ENCODE data around the gene KCNE1.

Gene KCNE1

DNA sequence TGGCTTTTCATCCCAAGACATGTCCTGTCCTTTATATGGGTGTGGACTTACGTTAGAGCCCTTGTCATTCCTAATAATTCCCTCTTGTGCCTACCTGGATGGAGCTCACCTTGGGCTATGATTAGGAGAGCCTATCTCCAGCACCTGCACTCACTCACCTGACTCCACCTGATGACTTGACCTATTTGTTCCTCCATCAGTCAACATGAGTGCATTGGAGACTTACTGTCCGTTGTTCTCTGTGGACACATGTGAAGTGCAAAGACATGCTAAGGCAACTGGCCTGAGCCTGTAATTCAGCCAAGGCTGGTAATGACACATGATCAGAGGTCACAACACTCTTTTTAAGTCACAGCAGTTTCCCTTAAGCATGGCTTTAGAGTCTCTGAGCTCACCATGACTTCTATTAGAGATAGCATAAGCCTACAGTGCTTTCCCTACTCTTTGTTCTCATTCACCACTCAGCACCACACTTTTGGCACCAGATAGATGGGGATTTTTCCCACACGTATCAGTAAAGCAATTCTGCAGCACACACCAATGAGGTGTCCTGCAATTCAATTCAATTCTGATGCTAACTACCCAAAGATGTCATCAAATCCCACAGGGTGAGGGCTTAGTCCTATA lies 9.4 kb downstream of the KCNE1 start:
- ATAC-seq: no peak
- TF ChIP-seq ZFP3 (CRISPR knock-in tag; IDR thresholded peaks at IDR 0.05) (no peak), ESRRG (CRISPR knock-in tag; IDR thresholded peaks at IDR 0.05) (no peak)

DNA sequence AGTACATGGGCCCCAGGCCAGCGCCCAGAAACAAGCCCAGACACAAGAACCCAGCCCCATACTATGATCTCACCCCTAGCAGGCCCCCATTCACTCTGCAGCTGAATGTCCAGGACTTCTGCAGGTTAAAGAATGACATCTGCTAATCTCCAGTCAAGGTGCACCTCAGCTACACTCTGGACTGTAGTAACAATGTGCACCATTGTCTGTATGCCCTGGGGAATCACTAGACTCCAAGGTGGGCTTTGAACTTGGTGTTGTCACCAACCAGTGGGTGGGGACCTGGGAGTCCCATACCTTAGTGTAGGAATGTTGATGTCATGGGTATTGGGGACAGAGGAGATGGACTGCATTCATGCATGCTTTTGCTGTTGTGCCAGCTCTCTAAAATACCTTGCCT lies 10.3 kb downstream of the KCNE1 start:
- ATAC-seq: no peak
- no peak for TF ChIP-seq PPARA (CRISPR knock-in tag; IDR thresholded peaks at IDR 0.05; ENCODE audit: borderline replicate concordance)
- no peak for TF ChIP-seq ARNTL (CRISPR knock-in tag; IDR thresholded peaks at IDR 0.05; ENCODE audit: borderline replicate concordance, low read depth)
- TF ChIP-seq, protein P1, sequence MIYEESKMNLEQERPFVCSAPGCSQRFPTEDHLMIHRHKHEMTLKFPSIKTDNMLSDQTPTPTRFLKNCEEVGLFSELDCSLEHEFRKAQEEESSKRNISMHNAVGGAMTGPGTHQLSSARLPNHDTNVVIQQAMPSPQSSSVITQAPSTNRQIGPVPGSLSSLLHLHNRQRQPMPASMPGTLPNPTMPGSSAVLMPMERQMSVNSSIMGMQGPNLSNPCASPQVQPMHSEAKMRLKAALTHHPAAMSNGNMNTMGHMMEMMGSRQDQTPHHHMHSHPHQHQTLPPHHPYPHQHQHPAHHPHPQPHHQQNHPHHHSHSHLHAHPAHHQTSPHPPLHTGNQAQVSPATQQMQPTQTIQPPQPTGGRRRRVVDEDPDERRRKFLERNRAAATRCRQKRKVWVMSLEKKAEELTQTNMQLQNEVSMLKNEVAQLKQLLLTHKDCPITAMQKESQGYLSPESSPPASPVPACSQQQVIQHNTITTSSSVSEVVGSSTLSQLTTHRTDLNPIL (CRISPR knock-in tag; IDR thresholded peaks at IDR 0.05; ENCODE audit: low read depth): no peak
- TF ChIP-seq ZNF8 (CRISPR knock-in tag; IDR thresholded peaks at IDR 0.05): no peak
- no peak for TF ChIP-seq GLIS3 (CRISPR knock-in tag; IDR thresholded peaks at IDR 0.05)
- no peak for TF ChIP-seq ISL1 (CRISPR knock-in tag; IDR thresholded peaks at IDR 0.05)
- no peak for TF ChIP-seq OSR1 (CRISPR knock-in tag; IDR thresholded peaks at IDR 0.05)
- no peak for TF ChIP-seq TOX (CRISPR knock-in tag; IDR thresholded peaks at IDR 0.05; ENCODE audit: borderline replicate concordance)
- no peak for TF ChIP-seq ZC3H10 (CRISPR knock-in tag; IDR thresholded peaks at IDR 0.05)
- no peak for TF ChIP-seq ZNF565 (CRISPR knock-in tag; conservative IDR thresholded peaks at IDR 0.05; ENCODE audit: low read depth)
- no peak for TF ChIP-seq ZNF70 (CRISPR knock-in tag; IDR thresholded peaks at IDR 0.05)
- no peak for TF ChIP-seq ZFP30 (CRISPR knock-in tag; IDR thresholded peaks at IDR 0.05)

DNA sequence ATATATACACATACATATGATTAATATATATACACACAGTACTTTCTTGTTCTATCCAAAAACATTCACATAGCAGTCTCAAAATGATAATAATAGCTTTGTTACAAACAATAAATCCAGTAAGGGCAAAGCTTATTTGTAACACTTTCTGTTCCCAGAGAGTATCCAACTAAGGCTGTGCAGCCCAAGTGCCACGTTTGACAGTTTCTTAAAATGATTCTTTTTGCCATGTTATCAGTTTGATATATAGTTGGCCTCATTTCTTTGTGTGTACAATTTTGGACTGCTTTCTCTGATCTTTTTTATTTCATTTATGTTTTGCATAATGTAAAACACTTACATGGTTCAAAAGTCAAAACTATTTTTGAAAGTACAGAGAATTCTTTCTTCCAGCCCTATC lies 11.8 kb downstream of the KCNE1 start:
- no peak for ATAC-seq
- TF ChIP-seq PPARA (CRISPR knock-in tag; IDR thresholded peaks at IDR 0.05; ENCODE audit: borderline replicate concordance) (no peak), GLIS3 (CRISPR knock-in tag; IDR thresholded peaks at IDR 0.05) (no peak), ZNF8 (CRISPR knock-in tag; IDR thresholded peaks at IDR 0.05) (no peak), ARNTL (CRISPR knock-in tag; IDR thresholded peaks at IDR 0.05; ENCODE audit: borderline replicate concordance, low read depth) (no peak), BACH2 (CRISPR knock-in tag; IDR thresholded peaks at IDR 0.05; ENCODE audit: borderline replicate concordance) (no peak), ESRRG (CRISPR knock-in tag; IDR thresholded peaks at IDR 0.05) (no peak), ZNF70 (CRISPR knock-in tag; IDR thresholded peaks at IDR 0.05) (no peak), ZNF565 (CRISPR knock-in tag; conservative IDR thresholded peaks at IDR 0.05; ENCODE audit: low read depth) (no peak), OSR1 (CRISPR knock-in tag; IDR thresholded peaks at IDR 0.05) (no peak), ZFP30 (CRISPR knock-in tag; IDR thresholded peaks at IDR 0.05) (no peak), TOX (CRISPR knock-in tag; IDR thresholded peaks at IDR 0.05; ENCODE audit: borderline replicate concordance) (no peak), SNAI2 (CRISPR knock-in tag; IDR thresholded peaks at IDR 0.05) (no peak), CSDC2 (CRISPR knock-in tag; IDR thresholded peaks at IDR 0.05) (no peak), ZFP3 (CRISPR knock-in tag; IDR thresholded peaks at IDR 0.05) (no peak), TCF4 (CRISPR knock-in tag; IDR thresholded peaks at IDR 0.05; ENCODE audit: borderline replicate concordance) (no peak)
- TF ChIP-seq, protein P2, sequence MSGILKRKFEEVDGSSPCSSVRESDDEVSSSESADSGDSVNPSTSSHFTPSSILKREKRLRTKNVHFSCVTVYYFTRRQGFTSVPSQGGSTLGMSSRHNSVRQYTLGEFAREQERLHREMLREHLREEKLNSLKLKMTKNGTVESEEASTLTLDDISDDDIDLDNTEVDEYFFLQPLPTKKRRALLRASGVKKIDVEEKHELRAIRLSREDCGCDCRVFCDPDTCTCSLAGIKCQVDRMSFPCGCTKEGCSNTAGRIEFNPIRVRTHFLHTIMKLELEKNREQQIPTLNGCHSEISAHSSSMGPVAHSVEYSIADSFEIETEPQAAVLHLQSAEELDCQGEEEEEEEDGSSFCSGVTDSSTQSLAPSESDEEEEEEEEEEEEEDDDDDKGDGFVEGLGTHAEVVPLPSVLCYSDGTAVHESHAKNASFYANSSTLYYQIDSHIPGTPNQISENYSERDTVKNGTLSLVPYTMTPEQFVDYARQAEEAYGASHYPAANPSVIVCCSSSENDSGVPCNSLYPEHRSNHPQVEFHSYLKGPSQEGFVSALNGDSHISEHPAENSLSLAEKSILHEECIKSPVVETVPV (CRISPR knock-in tag; IDR thresholded peaks at IDR 0.05): no peak
- TF ChIP-seq, protein P3, sequence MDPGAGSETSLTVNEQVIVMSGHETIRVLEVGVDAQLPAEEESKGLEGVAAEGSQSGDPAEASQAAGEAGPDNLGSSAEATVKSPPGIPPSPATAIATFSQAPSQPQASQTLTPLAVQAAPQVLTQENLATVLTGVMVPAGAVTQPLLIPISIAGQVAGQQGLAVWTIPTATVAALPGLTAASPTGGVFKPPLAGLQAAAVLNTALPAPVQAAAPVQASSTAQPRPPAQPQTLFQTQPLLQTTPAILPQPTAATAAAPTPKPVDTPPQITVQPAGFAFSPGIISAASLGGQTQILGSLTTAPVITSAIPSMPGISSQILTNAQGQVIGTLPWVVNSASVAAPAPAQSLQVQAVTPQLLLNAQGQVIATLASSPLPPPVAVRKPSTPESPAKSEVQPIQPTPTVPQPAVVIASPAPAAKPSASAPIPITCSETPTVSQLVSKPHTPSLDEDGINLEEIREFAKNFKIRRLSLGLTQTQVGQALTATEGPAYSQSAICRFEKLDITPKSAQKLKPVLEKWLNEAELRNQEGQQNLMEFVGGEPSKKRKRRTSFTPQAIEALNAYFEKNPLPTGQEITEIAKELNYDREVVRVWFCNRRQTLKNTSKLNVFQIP (CRISPR knock-in tag; IDR thresholded peaks at IDR 0.05; ENCODE audit: borderline replicate concordance, low read depth): no peak
- TF ChIP-seq, protein P4, sequence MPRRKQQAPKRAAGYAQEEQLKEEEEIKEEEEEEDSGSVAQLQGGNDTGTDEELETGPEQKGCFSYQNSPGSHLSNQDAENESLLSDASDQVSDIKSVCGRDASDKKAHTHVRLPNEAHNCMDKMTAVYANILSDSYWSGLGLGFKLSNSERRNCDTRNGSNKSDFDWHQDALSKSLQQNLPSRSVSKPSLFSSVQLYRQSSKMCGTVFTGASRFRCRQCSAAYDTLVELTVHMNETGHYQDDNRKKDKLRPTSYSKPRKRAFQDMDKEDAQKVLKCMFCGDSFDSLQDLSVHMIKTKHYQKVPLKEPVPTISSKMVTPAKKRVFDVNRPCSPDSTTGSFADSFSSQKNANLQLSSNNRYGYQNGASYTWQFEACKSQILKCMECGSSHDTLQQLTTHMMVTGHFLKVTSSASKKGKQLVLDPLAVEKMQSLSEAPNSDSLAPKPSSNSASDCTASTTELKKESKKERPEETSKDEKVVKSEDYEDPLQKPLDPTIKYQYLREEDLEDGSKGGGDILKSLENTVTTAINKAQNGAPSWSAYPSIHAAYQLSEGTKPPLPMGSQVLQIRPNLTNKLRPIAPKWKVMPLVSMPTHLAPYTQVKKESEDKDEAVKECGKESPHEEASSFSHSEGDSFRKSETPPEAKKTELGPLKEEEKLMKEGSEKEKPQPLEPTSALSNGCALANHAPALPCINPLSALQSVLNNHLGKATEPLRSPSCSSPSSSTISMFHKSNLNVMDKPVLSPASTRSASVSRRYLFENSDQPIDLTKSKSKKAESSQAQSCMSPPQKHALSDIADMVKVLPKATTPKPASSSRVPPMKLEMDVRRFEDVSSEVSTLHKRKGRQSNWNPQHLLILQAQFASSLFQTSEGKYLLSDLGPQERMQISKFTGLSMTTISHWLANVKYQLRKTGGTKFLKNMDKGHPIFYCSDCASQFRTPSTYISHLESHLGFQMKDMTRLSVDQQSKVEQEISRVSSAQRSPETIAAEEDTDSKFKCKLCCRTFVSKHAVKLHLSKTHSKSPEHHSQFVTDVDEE (CRISPR knock-in tag; IDR thresholded peaks at IDR 0.05): no peak
- TF ChIP-seq, protein P1 (CRISPR knock-in tag; IDR thresholded peaks at IDR 0.05; ENCODE audit: low read depth): no peak
- TF ChIP-seq, protein P5, sequence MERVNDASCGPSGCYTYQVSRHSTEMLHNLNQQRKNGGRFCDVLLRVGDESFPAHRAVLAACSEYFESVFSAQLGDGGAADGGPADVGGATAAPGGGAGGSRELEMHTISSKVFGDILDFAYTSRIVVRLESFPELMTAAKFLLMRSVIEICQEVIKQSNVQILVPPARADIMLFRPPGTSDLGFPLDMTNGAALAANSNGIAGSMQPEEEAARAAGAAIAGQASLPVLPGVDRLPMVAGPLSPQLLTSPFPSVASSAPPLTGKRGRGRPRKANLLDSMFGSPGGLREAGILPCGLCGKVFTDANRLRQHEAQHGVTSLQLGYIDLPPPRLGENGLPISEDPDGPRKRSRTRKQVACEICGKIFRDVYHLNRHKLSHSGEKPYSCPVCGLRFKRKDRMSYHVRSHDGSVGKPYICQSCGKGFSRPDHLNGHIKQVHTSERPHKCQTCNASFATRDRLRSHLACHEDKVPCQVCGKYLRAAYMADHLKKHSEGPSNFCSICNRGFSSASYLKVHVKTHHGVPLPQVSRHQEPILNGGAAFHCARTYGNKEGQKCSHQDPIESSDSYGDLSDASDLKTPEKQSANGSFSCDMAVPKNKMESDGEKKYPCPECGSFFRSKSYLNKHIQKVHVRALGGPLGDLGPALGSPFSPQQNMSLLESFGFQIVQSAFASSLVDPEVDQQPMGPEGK (CRISPR knock-in tag; IDR thresholded peaks at IDR 0.05; ENCODE audit: borderline replicate concordance): no peak

Data from SK-N-SH treated with all-trans-retinoic acid at 6 μM for 48 hours (cell line).